Measurements from ENCODE around the gene FBXO31.

DNA sequence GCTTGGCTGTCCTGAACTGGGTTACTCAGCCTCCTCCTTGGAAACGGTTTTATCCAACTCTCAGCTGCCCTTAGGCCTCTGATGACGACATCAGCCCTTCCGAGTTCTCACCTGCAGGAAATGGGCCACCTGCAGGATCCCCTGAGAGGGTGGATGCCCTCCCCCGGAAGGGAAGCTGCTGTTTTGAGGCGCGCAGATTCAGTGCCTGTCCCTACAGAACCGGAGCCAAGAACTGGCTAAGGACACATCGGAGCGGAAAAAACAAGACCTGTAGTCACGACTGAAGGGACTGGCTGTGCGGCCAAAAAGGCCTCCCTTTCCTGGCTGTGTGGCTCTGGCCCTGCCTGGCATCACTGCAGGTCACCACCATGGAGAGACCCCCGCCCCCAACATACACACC is 54.7 kb downstream of the FBXO31 start:
- TF ChIP-seq POLR2A (IDR thresholded peaks at IDR 0.05) = no peak
- TF ChIP-seq, protein P1, sequence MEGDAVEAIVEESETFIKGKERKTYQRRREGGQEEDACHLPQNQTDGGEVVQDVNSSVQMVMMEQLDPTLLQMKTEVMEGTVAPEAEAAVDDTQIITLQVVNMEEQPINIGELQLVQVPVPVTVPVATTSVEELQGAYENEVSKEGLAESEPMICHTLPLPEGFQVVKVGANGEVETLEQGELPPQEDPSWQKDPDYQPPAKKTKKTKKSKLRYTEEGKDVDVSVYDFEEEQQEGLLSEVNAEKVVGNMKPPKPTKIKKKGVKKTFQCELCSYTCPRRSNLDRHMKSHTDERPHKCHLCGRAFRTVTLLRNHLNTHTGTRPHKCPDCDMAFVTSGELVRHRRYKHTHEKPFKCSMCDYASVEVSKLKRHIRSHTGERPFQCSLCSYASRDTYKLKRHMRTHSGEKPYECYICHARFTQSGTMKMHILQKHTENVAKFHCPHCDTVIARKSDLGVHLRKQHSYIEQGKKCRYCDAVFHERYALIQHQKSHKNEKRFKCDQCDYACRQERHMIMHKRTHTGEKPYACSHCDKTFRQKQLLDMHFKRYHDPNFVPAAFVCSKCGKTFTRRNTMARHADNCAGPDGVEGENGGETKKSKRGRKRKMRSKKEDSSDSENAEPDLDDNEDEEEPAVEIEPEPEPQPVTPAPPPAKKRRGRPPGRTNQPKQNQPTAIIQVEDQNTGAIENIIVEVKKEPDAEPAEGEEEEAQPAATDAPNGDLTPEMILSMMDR (IDR thresholded peaks at IDR 0.05) = no peak
- no peak for TF ChIP-seq POLR2AphosphoS5 (IDR thresholded peaks at IDR 0.05)
- no peak for TF ChIP-seq EP300 (IDR thresholded peaks at IDR 0.05)
